ENCODE measurements around the gene SHC2.
"Not testable (repeated sequence)": the region's sequence is repeated elsewhere in the genome, so short reads cannot be mapped to it uniquely, and the experiment has no call there.

Gene SHC2

GRCh38 chr19:405121-405965 lies 55.5 kb downstream of the SHC2 start:
- no peak for DNase-seq

DNA sequence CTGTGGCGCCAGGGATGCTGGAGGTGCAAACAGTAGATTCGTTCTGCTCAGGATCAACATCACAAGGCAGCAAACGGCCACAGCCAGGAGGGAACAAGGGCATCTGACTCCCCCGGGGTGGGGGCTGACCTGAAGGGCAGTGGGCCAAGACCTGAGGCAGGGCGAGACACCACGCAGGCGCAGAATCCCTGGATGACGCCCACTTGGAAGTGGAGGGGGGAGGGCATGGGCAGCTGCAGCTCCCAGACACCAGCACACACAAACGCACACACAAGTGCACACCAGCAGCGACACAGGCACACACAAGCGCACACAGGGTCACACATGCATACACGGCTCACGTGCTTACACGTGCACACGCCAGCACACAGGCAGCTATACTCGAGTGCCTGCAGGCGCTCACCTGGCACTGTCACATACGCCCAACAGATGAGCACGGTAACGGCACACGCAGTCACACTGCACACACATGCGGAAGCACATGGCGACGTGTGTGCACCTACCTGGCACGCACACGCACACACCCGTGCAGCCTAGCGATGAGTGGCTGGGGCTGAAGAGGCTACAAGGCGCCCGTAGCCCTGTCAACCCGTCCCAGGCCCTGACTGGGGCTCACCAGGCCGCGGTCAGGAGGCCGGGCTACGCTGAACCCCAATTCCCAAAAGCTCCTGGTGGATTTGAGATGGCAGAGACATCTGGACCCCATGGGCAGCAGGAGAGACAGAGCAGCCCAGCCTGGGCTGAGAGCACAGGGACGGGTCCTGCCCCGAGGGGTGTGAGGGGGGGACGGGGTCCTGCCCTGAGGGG lies 57.4 kb downstream of the SHC2 start:
- no peak for DNase-seq

GRCh38 chr19:402786-403185 lies 58.0 kb downstream of the SHC2 start:
- DNase-seq: no peak

DNA sequence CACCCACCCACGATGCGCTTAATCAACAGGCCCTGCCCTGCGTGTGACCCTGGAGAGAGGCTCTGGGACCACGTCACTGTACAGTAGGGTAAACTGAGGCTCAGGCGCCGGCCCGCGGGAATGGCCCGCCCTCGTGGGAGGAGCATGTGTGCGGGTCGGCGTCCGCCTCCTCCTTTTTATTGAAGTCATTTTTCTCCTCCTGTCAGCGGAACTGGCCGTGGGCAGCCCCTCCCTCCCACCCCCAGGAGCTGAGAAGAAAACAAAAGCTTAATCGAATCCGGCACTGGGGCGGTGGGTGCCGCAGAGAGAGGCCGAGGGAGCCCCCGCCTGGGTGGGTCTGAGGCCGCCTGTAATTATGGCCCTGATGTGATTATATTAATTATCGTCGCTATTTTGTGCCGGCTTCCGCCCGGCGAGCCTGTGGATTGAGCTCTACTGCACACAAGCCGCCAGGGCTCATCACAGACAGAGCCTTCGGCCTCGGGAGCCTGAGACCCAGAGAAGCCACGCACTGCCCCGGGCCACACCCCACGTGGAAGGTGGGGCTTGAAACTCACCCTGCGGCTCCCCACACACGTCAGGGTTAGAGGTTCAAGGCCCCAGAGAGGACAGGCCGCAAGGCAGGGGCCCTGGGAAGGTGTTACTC lies 58.8 kb downstream of the SHC2 start:
- peak; percentile 70 for DNase-seq

DNA sequence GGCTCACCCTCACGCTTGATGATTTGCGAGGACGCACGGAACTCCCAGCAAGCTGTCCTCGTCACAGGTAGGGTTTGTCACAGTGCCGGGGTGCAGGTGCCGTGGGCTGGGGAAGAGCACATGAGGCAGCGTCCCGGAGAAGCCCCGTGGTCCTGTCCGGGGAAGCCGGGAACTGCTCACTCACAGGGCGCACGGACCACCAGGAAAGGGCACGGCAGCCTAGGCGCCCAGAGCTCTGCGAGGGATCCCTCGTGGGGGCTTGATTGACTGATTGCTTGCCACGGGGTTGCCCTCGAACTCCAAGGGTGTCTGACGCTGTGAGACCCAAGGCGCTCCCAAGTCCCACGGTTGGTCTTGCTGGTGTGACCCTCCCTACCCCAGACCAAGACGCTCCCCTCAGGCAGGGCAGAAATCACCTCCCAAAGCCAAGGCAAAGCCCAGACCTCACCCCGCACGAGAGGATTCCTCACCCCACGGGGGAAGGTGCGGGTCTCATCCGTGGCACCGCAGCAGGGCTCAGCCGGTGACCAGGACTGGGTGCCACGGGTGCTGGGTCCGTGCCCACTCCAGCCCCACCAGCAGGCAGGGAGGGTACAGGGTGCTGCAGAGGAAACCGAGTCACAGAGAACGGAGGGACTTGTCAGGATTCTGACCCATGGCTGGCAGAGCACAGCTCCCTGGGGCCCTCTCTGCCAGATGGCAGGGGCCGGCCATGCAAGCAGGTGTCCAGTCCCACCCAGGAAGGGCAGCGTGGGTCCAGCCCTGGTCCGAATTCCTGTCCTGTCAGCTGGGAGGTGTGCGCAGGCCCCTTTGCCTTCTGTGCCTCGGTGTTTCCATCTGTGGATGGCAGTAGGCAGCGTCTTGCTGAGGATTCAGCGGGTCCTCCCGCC lies 59.6 kb downstream of the SHC2 start:
- no peak for DNase-seq

DNA sequence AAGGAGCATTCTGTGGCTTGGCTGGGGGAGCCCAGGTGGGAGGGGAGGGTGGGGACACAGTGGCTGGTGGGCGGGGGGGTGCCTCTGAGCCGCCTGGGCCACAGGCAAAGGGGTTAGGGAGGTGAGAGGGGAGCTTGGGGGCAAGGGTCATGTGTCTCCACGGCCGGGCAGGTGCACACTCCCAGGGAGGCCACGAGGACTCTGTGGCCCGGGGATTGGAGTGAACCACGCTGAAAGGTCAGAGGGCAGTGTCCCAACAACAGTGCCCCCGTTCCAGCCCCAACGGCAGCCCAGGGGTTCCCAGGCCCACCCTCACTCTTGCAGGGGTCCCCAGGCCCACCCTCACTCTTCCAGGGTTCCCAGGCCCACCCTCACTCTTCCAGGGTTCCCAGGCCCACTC lies 61.5 kb downstream of the SHC2 start:
- no peak for DNase-seq

- DNase-seq: no peak
Observed at GRCh38 chr19:398719-399118, 62.1 kb downstream of the SHC2 start.

- no peak for DNase-seq
Observed at GRCh38 chr19:397941-398706, 62.7 kb downstream of the SHC2 start.

DNA sequence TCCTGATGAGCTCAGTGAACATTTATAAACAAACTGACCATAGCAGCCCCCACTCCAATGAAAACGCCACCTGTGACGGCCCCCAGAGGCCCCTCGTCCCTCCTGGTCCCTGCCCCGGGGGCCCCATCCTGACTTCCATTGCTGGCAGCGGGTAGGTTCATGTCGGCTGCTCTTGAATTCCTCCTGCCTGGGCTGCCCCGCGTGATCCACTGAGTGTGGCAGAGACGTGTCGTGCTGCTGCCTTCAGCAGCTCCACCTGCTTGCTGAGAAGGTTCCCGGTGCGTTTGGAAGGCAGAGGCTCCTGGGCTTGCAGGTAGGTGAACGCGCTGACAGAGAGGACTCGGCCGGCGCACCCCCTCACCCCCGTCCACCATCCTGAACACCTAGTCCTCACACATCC lies 63.5 kb downstream of the SHC2 start:
- DNase-seq: no peak

GRCh38 chr19:395467-395866 lies 65.4 kb downstream of the SHC2 start:
- DNase-seq: no peak

GRCh38 chr19:394857-395256 lies 66.0 kb downstream of the SHC2 start:
- not testable (repeated sequence) for DNase-seq

DNA sequence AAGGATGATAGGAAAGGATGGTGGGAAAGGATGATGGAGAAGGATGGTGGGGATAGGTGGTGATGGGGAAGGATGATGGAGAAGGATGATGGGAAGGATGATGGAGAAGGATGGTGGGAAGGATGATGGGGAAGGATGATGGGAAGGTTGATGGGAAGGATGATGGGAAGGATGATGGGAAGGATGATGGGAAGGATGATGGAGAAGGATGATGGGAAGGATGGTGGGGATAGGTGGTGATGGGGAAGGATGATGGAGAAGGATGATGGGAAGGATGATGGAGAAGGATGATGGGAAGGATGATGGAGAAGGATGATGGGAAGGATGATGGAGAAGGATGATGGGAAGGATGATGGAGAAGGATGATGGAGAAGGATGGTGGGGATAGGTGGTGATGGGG lies 67.3 kb downstream of the SHC2 start:
- DNase-seq: not testable (repeated sequence)

- no peak for DNase-seq
Observed at GRCh38 chr19:392375-392970, 68.4 kb downstream of the SHC2 start.

DNA sequence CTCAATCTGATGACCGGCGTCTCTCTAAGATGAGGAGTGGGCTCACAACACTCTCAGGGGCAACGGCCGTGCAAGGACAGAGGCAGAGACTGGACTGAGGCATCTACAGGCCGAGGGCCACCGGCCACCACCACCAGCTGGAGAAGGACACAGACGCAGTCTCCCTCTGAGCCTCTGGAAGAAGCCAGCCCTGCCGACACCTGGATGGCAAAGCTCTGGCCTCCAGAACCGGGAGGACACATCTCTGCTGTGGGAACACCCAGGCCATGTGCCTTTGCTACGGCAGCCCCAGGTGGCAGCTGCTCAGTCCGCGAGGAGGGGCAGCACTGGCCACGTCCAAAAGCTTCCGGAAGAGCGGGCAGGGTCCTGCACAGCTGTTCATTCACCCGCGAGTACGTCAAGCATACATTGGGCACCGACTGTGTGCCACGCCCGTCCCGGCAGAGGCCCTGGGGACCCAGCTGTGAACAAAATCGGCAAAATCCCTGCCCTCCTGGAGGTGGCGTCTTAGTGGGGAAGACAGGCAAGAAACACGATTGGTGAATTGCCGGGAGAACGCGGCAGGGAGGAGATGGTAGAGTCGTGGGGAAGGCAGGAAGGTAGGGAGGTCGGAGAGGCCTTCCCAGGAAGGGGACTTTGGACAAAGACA lies 69.0 kb downstream of the SHC2 start:
- no peak for DNase-seq

GRCh38 chr19:391207-391557 lies 69.7 kb downstream of the SHC2 start:
- no peak for DNase-seq

GRCh38 chr19:390386-391206 lies 70.2 kb downstream of the SHC2 start:
- DNase-seq: no peak

GRCh38 chr19:389935-390289 lies 70.9 kb downstream of the SHC2 start:
- DNase-seq: no peak

DNA sequence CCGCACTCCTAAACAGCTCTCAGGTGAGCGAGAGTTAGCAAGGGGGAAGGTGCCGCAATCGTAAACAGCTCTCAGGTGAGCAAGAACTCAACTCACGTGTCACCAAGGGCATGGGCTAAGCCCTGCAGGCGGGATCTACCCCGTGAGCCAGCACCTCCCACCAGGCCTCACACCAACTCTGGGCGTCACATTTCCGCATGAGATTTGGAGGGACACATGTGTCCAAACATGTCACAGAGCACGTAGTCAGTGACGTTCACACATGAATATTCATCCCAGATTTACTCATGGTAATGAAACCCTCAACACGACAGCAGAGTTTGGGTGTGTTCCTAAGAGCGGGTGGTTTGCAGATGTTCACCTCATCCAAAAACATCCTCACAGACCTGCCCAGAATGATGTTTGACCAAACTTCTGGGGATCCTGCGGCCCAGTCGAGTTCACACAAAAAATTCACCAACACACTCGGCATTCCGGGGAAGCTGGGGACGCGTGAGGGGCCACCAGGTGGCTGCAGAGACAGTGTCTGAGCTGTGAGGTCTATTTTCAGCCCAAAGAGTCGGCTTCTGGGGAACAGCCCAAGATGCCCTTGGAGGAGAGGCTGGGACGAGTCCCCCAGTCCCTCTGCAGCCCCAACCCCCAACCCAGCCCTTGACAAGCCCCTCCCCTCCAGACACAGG lies 71.4 kb downstream of the SHC2 start:
- no peak for DNase-seq

DNA sequence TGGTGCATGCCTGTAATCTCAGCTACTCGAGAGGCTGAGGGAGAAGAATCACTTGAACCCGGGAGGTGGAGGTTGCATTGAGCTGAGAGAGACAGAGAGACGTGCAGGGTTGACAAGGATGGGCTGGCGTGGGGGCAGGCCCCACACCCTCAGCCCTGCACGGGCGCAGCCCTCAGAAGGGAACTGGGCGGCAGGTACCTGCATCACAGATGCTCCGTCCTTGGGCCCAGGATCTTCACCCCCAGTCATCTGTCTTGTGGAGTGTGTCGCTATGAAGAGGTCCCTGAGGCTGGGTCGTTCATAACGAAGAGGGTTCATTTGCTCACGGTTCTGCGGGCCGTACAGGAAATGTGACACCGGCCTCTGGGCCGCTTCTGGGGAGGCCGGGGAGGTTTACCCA lies 72.1 kb downstream of the SHC2 start:
- no peak for DNase-seq

DNA sequence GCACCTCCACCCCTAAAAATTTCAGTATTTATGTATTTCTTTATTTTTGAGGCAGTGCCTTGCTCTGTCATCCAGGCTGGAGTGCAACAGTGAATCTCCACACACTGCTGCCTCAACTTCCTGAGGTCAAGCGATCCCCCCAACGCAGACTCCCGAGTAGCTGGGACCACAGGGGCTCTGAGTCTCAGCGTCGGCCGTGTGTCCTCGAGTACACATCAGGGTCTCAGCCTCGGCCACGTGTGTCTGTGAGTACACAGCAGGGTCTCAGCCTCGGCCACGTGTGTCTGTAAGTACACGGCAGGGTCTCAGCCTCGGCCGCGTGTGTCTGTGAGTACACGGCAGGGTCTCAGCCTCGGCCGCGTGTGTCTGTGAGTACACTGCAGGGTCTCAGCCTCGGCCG lies 73.1 kb downstream of the SHC2 start:
- DNase-seq: no peak

Data from eye (tissue), 1 donor.